ENCODE measurements around the gene SORL1. TPM values are rescaled to one million over a fixed set of nuclear protein-coding genes. Genes with fewer than 3 reads are reported as not detected.
A peak's percentile ranks its signal among the peaks of the same experiment; 100 is the strongest.

The SORL1 gene
- total RNA-seq, 1 donor from 2014 or later: 7.1 TPM

GRCh38 chr11:121422675-121423074, 29.4 kb upstream of the SORL1 start:
- peaks cover 25% of the 10 kb centered on the region for H3K4me1 ChIP-seq
- no peaks in the 10 kb centered on the region for H3K9me3 ChIP-seq (replicated peaks)
- TF ChIP-seq CTCF (IDR thresholded peaks at IDR 0.05; ENCODE audit: borderline replicate concordance): no peak
- no peak overlapping the region for H3K27ac ChIP-seq (replicated peaks)
- no peak for DNase-seq
- no peaks in the 10 kb centered on the region for H3K36me3 ChIP-seq
- no peak overlapping the region for H3K4me3 ChIP-seq
- intact Hi-C loops (cut with micrococcal nuclease): no loop called here
- peaks cover 5% of the 10 kb centered on the region for H3K27me3 ChIP-seq (ENCODE audit: low read depth)

GRCh38 chr11:121425828-121426227, 26.3 kb upstream of the SORL1 start:
- no peak for DNase-seq
- H3K36me3 ChIP-seq: no peaks in the 10 kb centered on the region
- no peaks in the 10 kb centered on the region for H3K9me3 ChIP-seq (replicated peaks)
- H3K4me1 ChIP-seq: peaks cover 9% of the 10 kb centered on the region
- H3K27ac ChIP-seq (replicated peaks): no peak overlapping the region
- TF ChIP-seq CTCF (IDR thresholded peaks at IDR 0.05; ENCODE audit: borderline replicate concordance): no peak
- intact Hi-C loops (cut with micrococcal nuclease): no loop called here
- H3K4me3 ChIP-seq: no peak overlapping the region
- H3K27me3 ChIP-seq (ENCODE audit: low read depth): peaks cover 12% of the 10 kb centered on the region

- Histone ChIP-seq H3K9me3 (replicated peaks) (no peaks in the 10 kb centered on the region), H3K4me1 (peaks cover 9% of the 10 kb centered on the region), H3K27ac (replicated peaks) (peak overlapping the region; percentile 27), H3K27me3 (ENCODE audit: low read depth) (peaks cover 12% of the 10 kb centered on the region), H3K36me3 (no peaks in the 10 kb centered on the region), H3K4me3 (peak overlapping the region; percentile 59)
- peak; percentile 57 for DNase-seq
- intact Hi-C loops (cut with micrococcal nuclease): no loop called here
- peak; percentile 33 for TF ChIP-seq CTCF (IDR thresholded peaks at IDR 0.05; ENCODE audit: borderline replicate concordance)
These were observed 25.4 kb upstream of the SORL1 start for GRCh38 chr11:121426476-121427399.

- intact Hi-C loops (cut with micrococcal nuclease): no loop called here
- DNase-seq: no peak
- peak overlapping the region; percentile 59 for H3K4me3 ChIP-seq
- H3K9me3 ChIP-seq (replicated peaks): no peaks in the 10 kb centered on the region
- H3K36me3 ChIP-seq: no peaks in the 10 kb centered on the region
- H3K27me3 ChIP-seq (ENCODE audit: low read depth): peaks cover 12% of the 10 kb centered on the region
- peak overlapping the region; percentile 27 for H3K27ac ChIP-seq (replicated peaks)
- TF ChIP-seq CTCF (IDR thresholded peaks at IDR 0.05; ENCODE audit: borderline replicate concordance): no peak
- peaks cover 9% of the 10 kb centered on the region for H3K4me1 ChIP-seq
These were observed 24.7 kb upstream of the SORL1 start for GRCh38 chr11:121427400-121427744.

GRCh38 chr11:121429556-121429955, 22.6 kb upstream of the SORL1 start:
- Histone ChIP-seq H3K4me1 (peaks cover 9% of the 10 kb centered on the region), H3K36me3 (no peaks in the 10 kb centered on the region), H3K27ac (replicated peaks) (no peak overlapping the region), H3K27me3 (ENCODE audit: low read depth) (peaks cover 12% of the 10 kb centered on the region), H3K4me3 (no peak overlapping the region), H3K9me3 (replicated peaks) (no peaks in the 10 kb centered on the region)
- intact Hi-C loops (cut with micrococcal nuclease): no loop called here
- no peak for DNase-seq
- TF ChIP-seq CTCF (IDR thresholded peaks at IDR 0.05; ENCODE audit: borderline replicate concordance): no peak
